Subcutaneous abdominal adipose tissue (tissue), 5 donors: Measurements from ENCODE around the gene COL6A5.

Source experiments
- H3K27ac ChIP-seq: one replicate; pipeline ENCODE4 v1.7.0; 2013; ENCODE audit warnings: low read depth, mild to moderate bottlenecking, inconsistent platforms, low read length, moderate library complexity
- H3K27me3 ChIP-seq, 5 donors: one replicate each; pipeline ENCODE4 v1.7.0; 2013; ENCODE audit warnings: low read length in 5 of 5, inconsistent platforms in 1 of 5; ENCODE audit not compliant: control insufficient read depth in 5 of 5, insufficient read depth in 4 of 5
- H3K36me3 ChIP-seq, 5 donors: one replicate each; pipeline ENCODE4 v1.7.0; 2013; ENCODE audit warnings: low read length in 5 of 5; ENCODE audit not compliant: control insufficient read depth in 5 of 5, insufficient read depth in 5 of 5
- H3K4me1 ChIP-seq, 5 donors: one replicate each; pipeline ENCODE4 v1.7.0; 2013; ENCODE audit warnings: low read length in 5 of 5, mild to moderate bottlenecking in 3 of 5, moderate library complexity in 1 of 5; ENCODE audit not compliant: control insufficient read depth in 5 of 5, insufficient read depth in 5 of 5
- H3K4me3 ChIP-seq, 5 donors: one replicate each; pipeline ENCODE4 v1.7.0; 2013; ENCODE audit warnings: low read length in 5 of 5, low read depth in 1 of 5
- H3K9ac ChIP-seq, 5 donors: one replicate each; pipeline ENCODE4 v1.7.0; 2013; ENCODE audit warnings: low read length in 5 of 5, mild to moderate bottlenecking in 4 of 5, moderate library complexity in 3 of 5
- H3K9me3 ChIP-seq, 5 donors: one replicate each; pipeline ENCODE4 v1.7.0; 2013; ENCODE audit warnings: low read length in 5 of 5; ENCODE audit not compliant: control insufficient read depth in 5 of 5
- donor health status: healthy.
- donor health status: healthy.
- donor health status: healthy.
- donor health status: healthy.
- donor health status: healthy.

Gene COL6A5

GRCh38 chr3:130411320-130411719 is 65.8 kb downstream of the COL6A5 start:
- Histone ChIP-seq H3K27ac (no peak overlapping the region), H3K36me3 (no peaks in the 10 kb centered on the region), H3K4me3 (no peak overlapping the region), H3K9ac (no peak overlapping the region), H3K27me3 (no peaks in the 10 kb centered on the region), H3K9me3 (peaks cover 2 to 5% (median 5%) of the 10 kb centered on the region in 5 donors), H3K4me1 (no peaks in the 10 kb centered on the region)

- Histone ChIP-seq H3K27me3 (no peaks in the 10 kb centered on the region), H3K9ac (no peak overlapping the region), H3K4me3 (no peak overlapping the region), H3K27ac (no peak overlapping the region), H3K4me1 (no peaks in the 10 kb centered on the region), H3K9me3 (peaks cover 0 to 4% (median 0%) of the 10 kb centered on the region in 5 donors), H3K36me3 (no peaks in the 10 kb centered on the region)
Measured at GRCh38 chr3:130412991-130413560, 67.6 kb downstream of the COL6A5 start.

GRCh38 chr3:130414457-130414856 is 69.0 kb downstream of the COL6A5 start:
- no peaks in the 10 kb centered on the region for H3K36me3 ChIP-seq
- H3K9me3 ChIP-seq, result peaks cover 0 to under 1% (median 0%) of the 10 kb centered on the region in 5 donors
- H3K9ac ChIP-seq, result no peak overlapping the region
- H3K27me3 ChIP-seq, result no peaks in the 10 kb centered on the region
- no peak overlapping the region for H3K27ac ChIP-seq
- no peaks in the 10 kb centered on the region for H3K4me1 ChIP-seq
- no peak overlapping the region for H3K4me3 ChIP-seq

- H3K27me3 ChIP-seq, result no peaks in the 10 kb centered on the region
Measured at GRCh38 chr3:130420466-130420865, 75.0 kb downstream of the COL6A5 start.

GRCh38 chr3:130423064-130423463 is 77.6 kb downstream of the COL6A5 start:
- H3K4me1 ChIP-seq, result no peaks in the 10 kb centered on the region
- no peak overlapping the region for H3K27ac ChIP-seq
- H3K9me3 ChIP-seq, result no peaks in the 10 kb centered on the region
- no peak overlapping the region for H3K9ac ChIP-seq
- H3K27me3 ChIP-seq, result peaks cover 0 to 3% (median 0%) of the 10 kb centered on the region in 5 donors
- no peaks in the 10 kb centered on the region for H3K36me3 ChIP-seq
- H3K4me3 ChIP-seq, result no peak overlapping the region

More at GRCh38 chr3:130420466-130420865, 75.0 kb downstream of the COL6A5 start:
- H3K4me3 ChIP-seq, result no peak overlapping the region
- H3K36me3 ChIP-seq, result no peaks in the 10 kb centered on the region
- H3K9me3 ChIP-seq, result no peaks in the 10 kb centered on the region
- H3K9ac ChIP-seq, result no peak overlapping the region
- no peak overlapping the region for H3K27ac ChIP-seq
- no peaks in the 10 kb centered on the region for H3K4me1 ChIP-seq

GRCh38 chr3:130424837-130425236 is 79.4 kb downstream of the COL6A5 start:
- Histone ChIP-seq H3K27me3 (peaks cover 0 to 3% (median 0%) of the 10 kb centered on the region in 5 donors), H3K27ac (no peak overlapping the region), H3K9me3 (no peaks in the 10 kb centered on the region), H3K4me3 (no peak overlapping the region), H3K4me1 (no peaks in the 10 kb centered on the region), H3K9ac (no peak overlapping the region), H3K36me3 (no peaks in the 10 kb centered on the region)

GRCh38 chr3:130425484-130425883 is 80.0 kb downstream of the COL6A5 start:
- Histone ChIP-seq H3K36me3 (no peaks in the 10 kb centered on the region), H3K27ac (no peak overlapping the region), H3K9ac (no peak overlapping the region), H3K4me1 (no peaks in the 10 kb centered on the region), H3K27me3 (peaks cover 0 to 3% (median 0%) of the 10 kb centered on the region in 5 donors), H3K4me3 (no peak overlapping the region), H3K9me3 (no peaks in the 10 kb centered on the region)

- Histone ChIP-seq H3K36me3 (no peaks in the 10 kb centered on the region), H3K9ac (no peak overlapping the region), H3K27ac (no peak overlapping the region), H3K9me3 (no peaks in the 10 kb centered on the region), H3K4me3 (no peak overlapping the region), H3K4me1 (no peaks in the 10 kb centered on the region), H3K27me3 (peaks cover 0 to 3% (median 0%) of the 10 kb centered on the region in 5 donors)
Measured at GRCh38 chr3:130426206-130426605, 80.7 kb downstream of the COL6A5 start.

- Histone ChIP-seq H3K27me3 (peaks cover 0 to 3% (median 0%) of the 10 kb centered on the region in 5 donors), H3K4me3 (no peak overlapping the region), H3K27ac (no peak overlapping the region), H3K9ac (no peak overlapping the region), H3K9me3 (peaks cover 0 to 4% (median 0%) of the 10 kb centered on the region in 5 donors), H3K36me3 (no peaks in the 10 kb centered on the region), H3K4me1 (no peaks in the 10 kb centered on the region)
Measured at GRCh38 chr3:130428871-130429712, 83.6 kb downstream of the COL6A5 start.

- no peaks in the 10 kb centered on the region for H3K36me3 ChIP-seq
- H3K27ac ChIP-seq, result no peak overlapping the region
- H3K9me3 ChIP-seq, result peaks cover 0 to 4% (median 0%) of the 10 kb centered on the region in 5 donors
- H3K4me1 ChIP-seq, result no peaks in the 10 kb centered on the region
- no peak overlapping the region for H3K4me3 ChIP-seq
- H3K27me3 ChIP-seq, result peaks cover 0 to 3% (median 0%) of the 10 kb centered on the region in 5 donors
- no peak overlapping the region for H3K9ac ChIP-seq
Measured at GRCh38 chr3:130429713-130430023, 84.2 kb downstream of the COL6A5 start.
